Mononuclear cell (primary cell): ENCODE results near the gene PSME3IP1. TPM values are rescaled to one million over a fixed set of nuclear protein-coding genes. Genes with fewer than 3 reads are reported as not detected.

Experiments used
- H3K27me3 ChIP-seq: 2 replicates; pipeline ENCODE4 v1.6.0; 2011; ENCODE audit warnings: low read length, control low read depth; ENCODE audit not compliant: insufficient read depth
- H3K4me1 ChIP-seq: 2 replicates; pipeline ENCODE4 v1.5.1; 2011; ENCODE audit warnings: mild to moderate bottlenecking, low read length, control low read depth; ENCODE audit not compliant: insufficient read depth
- H3K4me3 ChIP-seq: 2 replicates; pipeline ENCODE4 v1.5.1; 2011; ENCODE audit warnings: mild to moderate bottlenecking, low read length, moderate library complexity
- H3K9me3 ChIP-seq: 2 replicates; pipeline ENCODE4 v1.5.1; 2011; ENCODE audit warnings: low read depth, mild to moderate bottlenecking, control low read depth, low read length
- total RNA-seq: library from RNA; depleted of rRNA; stranded (reverse); fragments of >200 nt; gene quantifications from one replicate; pipeline ENCODE4 v1.2.3, GENCODE V29; 2012

PSME3IP1 gene
- total RNA-seq, 1 donor: 75.2 TPM

- peaks cover 28% of the 10 kb centered on the region for H3K4me1 ChIP-seq
- H3K9me3 ChIP-seq: no peaks in the 10 kb centered on the region
- no peak overlapping the region for H3K4me3 ChIP-seq
- no peaks in the 10 kb centered on the region for H3K27me3 ChIP-seq
These were observed 38.2 kb downstream of the PSME3IP1 start for GRCh38 chr16:57147381-57148221.

- H3K4me1 ChIP-seq: peaks cover 36% of the 10 kb centered on the region
- no peaks in the 10 kb centered on the region for H3K27me3 ChIP-seq
- no peaks in the 10 kb centered on the region for H3K9me3 ChIP-seq
- H3K4me3 ChIP-seq: no peak overlapping the region
These were observed 39.1 kb downstream of the PSME3IP1 start for GRCh38 chr16:57146735-57147134.

- H3K4me1 ChIP-seq: peaks cover 42% of the 10 kb centered on the region
- no peaks in the 10 kb centered on the region for H3K27me3 ChIP-seq
- no peak overlapping the region for H3K4me3 ChIP-seq
- H3K9me3 ChIP-seq: no peaks in the 10 kb centered on the region
These were observed 39.7 kb downstream of the PSME3IP1 start for GRCh38 chr16:57146040-57146647.

GRCh38 chr16:57145046-57146021 lies 40.5 kb downstream of the PSME3IP1 start:
- H3K4me1 ChIP-seq: peaks cover 50% of the 10 kb centered on the region
- no peaks in the 10 kb centered on the region for H3K9me3 ChIP-seq
- H3K4me3 ChIP-seq: no peak overlapping the region
- H3K27me3 ChIP-seq: no peaks in the 10 kb centered on the region

- H3K27me3 ChIP-seq: no peaks in the 10 kb centered on the region
- H3K4me3 ChIP-seq: no peak overlapping the region
- peaks cover 62% of the 10 kb centered on the region for H3K4me1 ChIP-seq
- H3K9me3 ChIP-seq: no peaks in the 10 kb centered on the region
These were observed 41.8 kb downstream of the PSME3IP1 start for GRCh38 chr16:57144027-57144426.

DNA sequence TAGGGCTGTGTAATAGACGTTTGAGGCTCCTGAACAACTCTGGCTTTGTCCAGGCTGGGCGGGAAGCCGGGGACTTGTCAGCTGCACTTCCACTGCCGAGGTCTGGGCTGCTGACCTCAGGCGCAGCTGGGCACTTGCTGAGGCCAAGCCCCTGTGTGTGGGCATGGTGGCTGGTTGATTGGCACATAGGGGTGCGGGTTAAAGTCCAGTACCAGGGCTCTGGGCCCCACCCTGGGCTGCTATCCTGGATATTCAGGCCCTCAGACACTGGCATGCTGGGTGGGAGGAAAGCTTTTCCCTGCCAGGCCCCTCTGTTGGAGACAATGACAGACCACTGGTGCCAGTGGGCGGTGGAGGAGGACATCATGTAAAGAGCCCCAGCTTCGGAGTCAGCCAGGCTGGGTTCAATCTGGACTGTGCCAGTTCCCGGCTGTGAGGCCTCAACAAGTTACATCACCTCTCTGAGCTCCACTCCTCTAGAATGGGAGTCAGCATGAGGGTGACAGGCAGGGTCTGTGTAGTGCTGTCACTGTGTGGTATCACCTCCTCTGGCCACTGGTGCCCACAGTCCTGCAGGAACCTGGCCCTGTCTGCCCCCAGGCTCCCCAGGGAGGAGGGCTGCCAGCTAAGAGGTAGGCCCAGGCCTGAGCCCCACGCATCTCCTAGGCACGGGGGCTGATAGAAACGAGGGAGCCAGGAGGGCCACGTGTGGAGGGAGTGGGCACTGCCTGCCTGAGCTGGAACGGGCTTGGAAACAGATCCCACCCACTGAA lies 42.5 kb downstream of the PSME3IP1 start:
- H3K9me3 ChIP-seq: no peaks in the 10 kb centered on the region
- no peaks in the 10 kb centered on the region for H3K27me3 ChIP-seq
- H3K4me3 ChIP-seq: no peak overlapping the region
- H3K4me1 ChIP-seq: peaks cover 62% of the 10 kb centered on the region

DNA sequence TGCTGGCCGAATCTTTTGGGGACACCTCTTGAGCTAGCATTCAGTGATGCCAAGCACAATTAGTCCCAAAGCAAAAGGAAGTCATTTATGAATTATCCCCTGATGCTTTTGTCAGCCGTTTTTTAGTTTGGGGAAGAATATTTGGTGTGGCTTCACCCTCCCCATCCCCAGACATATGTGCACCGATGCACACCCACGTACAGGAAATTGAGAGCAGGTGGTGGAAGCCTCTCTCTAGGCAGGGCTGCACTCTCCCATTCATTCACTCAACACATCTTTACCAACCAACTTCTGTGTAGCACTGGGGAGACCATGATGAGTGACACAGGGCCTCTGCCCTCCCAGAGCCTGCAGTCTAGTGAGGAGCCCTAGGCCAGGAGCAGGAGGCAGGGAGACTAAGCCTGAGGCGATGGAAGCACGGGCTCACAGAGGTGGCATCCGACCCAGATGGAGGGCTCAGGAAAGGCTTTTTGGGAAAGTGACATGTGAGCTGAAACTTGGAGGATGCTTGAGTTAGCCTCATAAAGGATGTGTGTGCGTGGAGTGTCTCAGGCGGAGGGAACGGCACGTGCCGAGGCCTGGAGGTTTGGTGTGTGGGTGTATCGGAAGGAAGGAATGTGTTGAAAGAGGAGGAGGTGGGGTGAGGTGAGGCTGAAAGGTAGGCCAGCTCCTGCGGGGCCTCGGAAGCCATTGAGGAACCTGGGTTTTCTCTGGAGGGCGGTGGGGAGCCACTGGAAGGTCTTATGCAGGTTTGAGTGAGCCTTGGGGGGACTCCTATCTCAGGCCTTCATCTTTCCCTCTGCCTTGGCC lies 43.8 kb downstream of the PSME3IP1 start:
- Histone ChIP-seq H3K27me3 (no peaks in the 10 kb centered on the region), H3K4me3 (no peak overlapping the region), H3K9me3 (no peaks in the 10 kb centered on the region), H3K4me1 (peaks cover 51% of the 10 kb centered on the region)

GRCh38 chr16:57140931-57141668 lies 44.7 kb downstream of the PSME3IP1 start:
- Histone ChIP-seq H3K4me1 (peaks cover 45% of the 10 kb centered on the region), H3K9me3 (no peaks in the 10 kb centered on the region), H3K4me3 (no peak overlapping the region), H3K27me3 (no peaks in the 10 kb centered on the region)

- Histone ChIP-seq H3K27me3 (no peaks in the 10 kb centered on the region), H3K9me3 (no peaks in the 10 kb centered on the region), H3K4me1 (peaks cover 65% of the 10 kb centered on the region), H3K4me3 (no peak overlapping the region)
These were observed 47.4 kb downstream of the PSME3IP1 start for GRCh38 chr16:57138281-57138935.

- H3K9me3 ChIP-seq: no peaks in the 10 kb centered on the region
- H3K27me3 ChIP-seq: no peaks in the 10 kb centered on the region
- H3K4me3 ChIP-seq: no peak overlapping the region
- H3K4me1 ChIP-seq: peaks cover 64% of the 10 kb centered on the region
These were observed 48.1 kb downstream of the PSME3IP1 start for GRCh38 chr16:57137566-57138273.

DNA sequence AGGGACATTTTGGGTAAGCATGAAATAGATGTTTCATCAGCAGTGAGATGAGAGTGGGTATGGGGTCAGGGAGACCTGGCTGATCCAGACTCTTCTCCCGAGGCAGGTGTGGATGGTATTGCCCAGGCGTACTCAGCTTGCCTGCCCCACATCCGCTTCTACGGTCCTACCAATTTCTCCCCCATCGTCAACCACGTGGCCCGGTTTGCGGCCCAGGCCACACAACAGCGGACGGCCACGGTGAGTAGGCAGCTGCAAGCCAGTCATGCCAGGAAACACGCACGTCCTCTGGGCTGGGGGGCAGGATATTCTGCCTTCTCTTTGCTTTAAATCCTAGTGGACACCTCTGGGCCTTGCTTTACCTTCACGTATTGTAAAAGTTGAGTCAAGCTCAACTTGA lies 48.8 kb downstream of the PSME3IP1 start:
- Histone ChIP-seq H3K27me3 (no peaks in the 10 kb centered on the region), H3K4me1 (peaks cover 62% of the 10 kb centered on the region), H3K9me3 (no peaks in the 10 kb centered on the region), H3K4me3 (no peak overlapping the region)

GRCh38 chr16:57134982-57135381 lies 50.9 kb downstream of the PSME3IP1 start:
- peaks cover 42% of the 10 kb centered on the region for H3K4me1 ChIP-seq
- no peaks in the 10 kb centered on the region for H3K27me3 ChIP-seq
- no peaks in the 10 kb centered on the region for H3K9me3 ChIP-seq
- H3K4me3 ChIP-seq: no peak overlapping the region
